ENCODE data around the gene NRDE2.

DNA sequence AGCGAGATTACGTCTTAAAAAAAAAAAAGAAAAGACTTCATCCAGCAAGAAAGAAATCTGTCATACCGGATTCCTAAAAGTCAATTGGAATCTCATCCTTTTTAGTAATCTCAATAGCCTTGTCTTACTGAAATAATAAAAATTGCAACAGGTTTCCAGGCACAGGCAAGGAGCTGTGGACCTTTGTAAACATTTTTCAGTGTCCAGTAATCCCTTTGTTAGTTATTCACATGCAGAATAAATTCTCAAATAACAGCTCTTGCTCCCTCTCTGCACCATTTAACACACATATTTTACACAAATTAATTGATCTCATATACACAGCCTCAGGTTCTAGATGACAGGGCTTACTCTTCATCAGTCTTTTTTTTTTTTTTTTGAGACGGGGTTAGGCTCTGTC lies 43.1 kb upstream of the NRDE2 start:
- no peak for TF ChIP-seq POLR2A (IDR thresholded peaks at IDR 0.05; ENCODE audit: low read length)
- TF ChIP-seq GATA1 (IDR thresholded peaks at IDR 0.05; ENCODE audit: low read depth, low read length) = no peak
